GM21381 (cell line): ENCODE measurements around the gene YTHDC2.
"Not testable (repeated sequence)": the region's sequence is repeated elsewhere in the genome, so short reads cannot be mapped to it uniquely, and the experiment has no call there.

Experiments
- ATAC-seq: cut with Tn5 transposase; IDR thresholded peaks from one replicate; pipeline ENCODE4 v1.9.1; 2021; ENCODE audit warnings: mild to moderate bottlenecking, moderate library complexity; ENCODE audit not compliant: unreplicated experiment

YTHDC2 gene

GRCh38 chr5:113600255-113600905, 86.9 kb downstream of the YTHDC2 start:
- no peak for ATAC-seq

GRCh38 chr5:113601423-113601822, 87.9 kb downstream of the YTHDC2 start:
- ATAC-seq: no peak

GRCh38 chr5:113603246-113603645, 89.8 kb downstream of the YTHDC2 start:
- ATAC-seq: not testable (repeated sequence)

GRCh38 chr5:113606298-113607134, 93.0 kb downstream of the YTHDC2 start:
- peak; percentile 91 for ATAC-seq

- ATAC-seq: no peak
These were observed 93.9 kb downstream of the YTHDC2 start for GRCh38 chr5:113607361-113607760.

GRCh38 chr5:113608113-113608596, 94.7 kb downstream of the YTHDC2 start:
- ATAC-seq: no peak

GRCh38 chr5:113612060-113612496, 98.6 kb downstream of the YTHDC2 start:
- peak; percentile 88 for ATAC-seq

- ATAC-seq: no peak
These were observed 100.7 kb downstream of the YTHDC2 start for GRCh38 chr5:113614191-113614590.

GRCh38 chr5:113615708-113616107, 102.2 kb downstream of the YTHDC2 start:
- ATAC-seq: no peak

- no peak for ATAC-seq
These were observed 103.8 kb downstream of the YTHDC2 start for GRCh38 chr5:113617191-113617796.

GRCh38 chr5:113632996-113633395, 119.5 kb downstream of the YTHDC2 start:
- no peak for ATAC-seq

- no peak for ATAC-seq
These were observed 121.5 kb downstream of the YTHDC2 start for GRCh38 chr5:113634957-113635356.

- no peak for ATAC-seq
These were observed 128.2 kb downstream of the YTHDC2 start for GRCh38 chr5:113641715-113642114.
